Brain microvascular endothelial cell (primary cell): ENCODE measurements around the gene DHDH.
"Not testable (repeated sequence)": the region's sequence is repeated elsewhere in the genome, so short reads cannot be mapped to it uniquely, and the experiment has no call there.

Experiments
- DNase-seq: peaks from one replicate; pipeline ENCODE4 v3.0.0-alpha.2; 2020
- H3K27ac ChIP-seq: fragments of 250-450 bp; sonication (Bioruptor Pico); 2 replicates; pipeline ENCODE4 v1.5.1; 2020; ENCODE audit warnings: mild to moderate bottlenecking, moderate library complexity
- H3K27me3 ChIP-seq: fragments of 250-450 bp; sonication (Bioruptor Pico); replicated peaks from 2 replicates; pipeline ENCODE4 v1.5.1; 2020; ENCODE audit warnings: mild to moderate bottlenecking
- H3K36me3 ChIP-seq: fragments of 250-450 bp; sonication (Bioruptor Pico); replicated peaks from 2 replicates; pipeline ENCODE4 v1.5.1; 2020; ENCODE audit warnings: mild to moderate bottlenecking
- H3K4me3 ChIP-seq: 2 replicates; pipeline ENCODE4 v1.5.1; 2011; ENCODE audit warnings: low read depth, mild to moderate bottlenecking, control low read depth, low read length, moderate library complexity
- in situ Hi-C: cut with HindIII; loops from 2 replicates; pipeline ENCODE4 v1.10.0; 2017; ENCODE audit warnings: low sequenced_read_pairs, low pct_ligation_motif_present
- TF ChIP-seq, protein P1 (sequence below): IDR thresholded peaks from 2 replicates; pipeline ENCODE4 v1.5.1; 2011; ENCODE audit warnings: low read depth, mild to moderate bottlenecking, moderate library complexity, low read length, control low read depth, inconsistent platforms; ENCODE audit errors: missing control alignments

Gene DHDH

DNA sequence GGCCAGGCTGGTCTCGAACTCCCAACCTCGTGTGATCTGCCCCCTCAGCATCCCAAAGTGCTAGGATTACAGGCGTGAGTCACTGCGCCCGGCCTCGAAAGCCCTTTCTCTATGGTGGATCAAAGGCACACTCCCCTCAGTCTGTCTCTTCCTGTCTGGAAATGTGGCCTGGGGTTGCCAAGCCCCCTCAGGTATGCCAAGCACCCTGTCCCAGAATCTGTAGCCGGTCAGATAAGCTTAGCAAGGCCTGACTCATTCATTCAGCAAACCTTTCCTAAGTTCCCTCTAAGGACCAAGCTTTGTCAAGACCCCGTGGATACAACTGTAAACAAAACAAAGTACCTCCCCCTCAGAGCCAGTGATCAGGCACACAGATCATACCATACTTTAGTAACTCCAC, 19.3 kb upstream of the DHDH start:
- DNase-seq, result no peak
- H3K27me3 ChIP-seq, result no peaks in the 10 kb centered on the region
- no peak overlapping the region for H3K27ac ChIP-seq
- in situ Hi-C loops, result no loop called here
- TF ChIP-seq, protein P1, sequence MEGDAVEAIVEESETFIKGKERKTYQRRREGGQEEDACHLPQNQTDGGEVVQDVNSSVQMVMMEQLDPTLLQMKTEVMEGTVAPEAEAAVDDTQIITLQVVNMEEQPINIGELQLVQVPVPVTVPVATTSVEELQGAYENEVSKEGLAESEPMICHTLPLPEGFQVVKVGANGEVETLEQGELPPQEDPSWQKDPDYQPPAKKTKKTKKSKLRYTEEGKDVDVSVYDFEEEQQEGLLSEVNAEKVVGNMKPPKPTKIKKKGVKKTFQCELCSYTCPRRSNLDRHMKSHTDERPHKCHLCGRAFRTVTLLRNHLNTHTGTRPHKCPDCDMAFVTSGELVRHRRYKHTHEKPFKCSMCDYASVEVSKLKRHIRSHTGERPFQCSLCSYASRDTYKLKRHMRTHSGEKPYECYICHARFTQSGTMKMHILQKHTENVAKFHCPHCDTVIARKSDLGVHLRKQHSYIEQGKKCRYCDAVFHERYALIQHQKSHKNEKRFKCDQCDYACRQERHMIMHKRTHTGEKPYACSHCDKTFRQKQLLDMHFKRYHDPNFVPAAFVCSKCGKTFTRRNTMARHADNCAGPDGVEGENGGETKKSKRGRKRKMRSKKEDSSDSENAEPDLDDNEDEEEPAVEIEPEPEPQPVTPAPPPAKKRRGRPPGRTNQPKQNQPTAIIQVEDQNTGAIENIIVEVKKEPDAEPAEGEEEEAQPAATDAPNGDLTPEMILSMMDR, result no peak
- peaks cover 63% of the 10 kb centered on the region for H3K36me3 ChIP-seq
- no peak overlapping the region for H3K4me3 ChIP-seq

DNA sequence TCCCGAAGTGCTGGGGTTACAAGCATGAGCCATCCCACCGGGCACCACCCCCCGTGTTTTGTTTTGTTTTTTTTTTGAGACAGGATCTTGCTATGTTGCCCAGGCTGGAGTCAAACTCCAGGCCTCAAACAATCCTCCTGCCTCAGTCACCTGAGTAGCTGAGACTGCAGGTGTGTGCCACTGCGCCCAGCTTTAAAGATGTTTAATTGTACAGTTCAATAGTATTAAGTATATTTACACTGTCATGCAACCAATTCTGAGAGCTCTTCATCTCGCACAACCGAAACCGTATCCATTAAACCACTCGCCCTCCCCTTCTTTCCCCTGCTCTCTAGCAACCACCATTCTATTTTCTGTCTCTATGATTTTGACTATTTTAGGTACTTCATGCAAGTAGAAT, 17.7 kb upstream of the DHDH start:
- TF ChIP-seq, protein P1, result no peak
- in situ Hi-C loops, result no loop called here

DNA sequence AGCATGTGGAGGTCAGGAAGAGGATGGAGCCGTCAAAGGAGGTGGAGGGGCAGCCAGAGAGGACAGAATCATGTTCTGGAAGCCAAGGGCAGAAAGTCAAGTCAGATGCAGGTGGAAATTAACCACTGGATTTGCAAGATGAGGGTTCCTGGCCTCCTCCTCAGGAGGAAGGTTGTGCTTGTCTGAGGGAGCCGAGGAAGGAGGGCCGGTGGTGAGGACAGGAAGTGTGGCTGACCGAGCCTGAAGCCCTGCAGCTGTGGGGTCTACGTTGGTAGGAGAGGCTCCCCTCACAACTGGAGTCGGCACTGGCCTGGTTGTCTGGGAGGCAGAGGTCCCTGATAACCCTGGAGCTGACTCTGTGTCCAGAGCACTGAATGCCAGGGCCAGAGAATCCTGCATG, 15.4 kb upstream of the DHDH start:
- TF ChIP-seq, protein P1, result no peak
- no peak overlapping the region for H3K27ac ChIP-seq
- H3K27me3 ChIP-seq, result no peaks in the 10 kb centered on the region
- DNase-seq, result no peak
- H3K36me3 ChIP-seq, result peaks cover 67% of the 10 kb centered on the region
- in situ Hi-C loops, result no loop called here
- no peak overlapping the region for H3K4me3 ChIP-seq

More for the DNA sequence above, 17.7 kb upstream of the DHDH start:
- peaks cover 62% of the 10 kb centered on the region for H3K36me3 ChIP-seq
- H3K4me3 ChIP-seq, result no peak overlapping the region
- H3K27ac ChIP-seq, result no peak overlapping the region
- no peak for DNase-seq
- no peaks in the 10 kb centered on the region for H3K27me3 ChIP-seq

DNA sequence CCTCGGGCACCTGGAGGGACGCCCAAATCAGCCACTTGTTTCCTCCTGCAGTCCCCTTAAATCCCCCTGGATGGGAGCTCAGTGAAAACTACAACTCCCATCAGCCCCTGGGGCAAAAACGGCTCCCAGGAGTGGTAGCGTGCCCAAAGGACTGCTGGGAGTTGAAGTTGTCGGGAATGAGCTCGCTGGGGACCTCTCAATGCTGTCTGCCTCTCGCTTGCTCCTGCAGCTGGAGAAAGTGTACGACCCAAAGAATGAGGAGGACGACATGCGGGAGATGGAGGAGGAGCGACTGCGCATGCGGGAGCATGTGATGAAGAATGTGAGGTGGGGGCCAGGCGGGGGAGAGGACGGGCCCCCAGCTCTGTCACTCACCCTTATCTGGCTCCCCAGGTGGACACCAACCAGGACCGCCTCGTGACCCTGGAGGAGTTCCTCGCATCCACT, 14.7 kb upstream of the DHDH start:
- Histone ChIP-seq H3K27me3 (no peaks in the 10 kb centered on the region), H3K27ac (no peak overlapping the region), H3K4me3 (no peak overlapping the region), H3K36me3 (peaks cover 62% of the 10 kb centered on the region)
- DNase-seq, result no peak
- TF ChIP-seq, protein P1, result no peak
- in situ Hi-C loops, result no loop called here

DNA sequence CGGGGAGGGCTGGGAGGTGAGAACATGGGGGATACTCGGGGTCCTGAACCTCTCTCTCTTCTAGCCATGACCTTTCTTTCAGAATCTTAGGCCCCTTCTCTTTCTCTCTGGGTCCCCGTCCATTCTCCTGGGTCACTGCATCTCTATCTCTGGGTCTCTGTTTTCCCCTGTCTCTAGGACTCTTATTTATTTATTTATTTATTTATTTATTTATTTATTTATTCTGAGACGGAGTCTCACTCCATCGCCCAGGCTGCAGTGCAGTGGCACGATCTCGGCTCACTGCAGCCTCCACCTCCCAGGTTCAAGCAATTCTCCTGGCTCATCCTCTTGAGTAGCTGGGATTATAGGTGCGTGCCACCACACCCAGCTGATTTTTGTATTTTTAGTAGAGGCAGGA, 14.2 kb upstream of the DHDH start:
- DNase-seq, H3K27me3 ChIP-seq, in situ Hi-C loops, H3K27ac ChIP-seq, H3K4me3 ChIP-seq: not testable (repeated sequence)
- peaks cover 58% of the 10 kb centered on the region for H3K36me3 ChIP-seq

DNA sequence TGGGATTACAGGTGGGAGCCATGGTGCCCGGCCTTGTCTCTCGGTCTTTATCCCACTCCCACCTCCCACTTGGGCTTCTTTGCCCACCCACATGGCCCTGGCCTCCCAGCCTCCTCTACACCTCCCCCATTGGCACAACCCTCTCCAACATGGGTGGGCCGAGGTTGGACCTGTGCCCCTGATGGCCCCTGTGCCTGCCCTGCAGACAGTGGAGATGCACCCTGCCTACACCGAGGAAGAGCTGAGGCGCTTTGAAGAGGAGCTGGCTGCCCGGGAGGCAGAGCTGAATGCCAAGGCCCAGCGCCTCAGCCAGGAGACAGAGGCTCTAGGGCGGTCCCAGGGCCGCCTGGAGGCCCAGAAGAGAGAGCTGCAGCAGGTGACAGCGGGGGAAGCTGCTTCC, 12.6 kb upstream of the DHDH start:
- no peak for DNase-seq
- Histone ChIP-seq H3K27ac (no peak overlapping the region), H3K27me3 (no peaks in the 10 kb centered on the region), H3K36me3 (peaks cover 44% of the 10 kb centered on the region), H3K4me3 (no peak overlapping the region)
- TF ChIP-seq, protein P1, result no peak
- in situ Hi-C loops, result no loop called here
